GF-D8 (cell line): Measurements from ENCODE around the gene DDAH2.

Experiments
- DNase-seq: peaks from one replicate; lab custom pipeline; 2025; lab: John Stamatoyannopoulos, UW

DDAH2 gene

DNA sequence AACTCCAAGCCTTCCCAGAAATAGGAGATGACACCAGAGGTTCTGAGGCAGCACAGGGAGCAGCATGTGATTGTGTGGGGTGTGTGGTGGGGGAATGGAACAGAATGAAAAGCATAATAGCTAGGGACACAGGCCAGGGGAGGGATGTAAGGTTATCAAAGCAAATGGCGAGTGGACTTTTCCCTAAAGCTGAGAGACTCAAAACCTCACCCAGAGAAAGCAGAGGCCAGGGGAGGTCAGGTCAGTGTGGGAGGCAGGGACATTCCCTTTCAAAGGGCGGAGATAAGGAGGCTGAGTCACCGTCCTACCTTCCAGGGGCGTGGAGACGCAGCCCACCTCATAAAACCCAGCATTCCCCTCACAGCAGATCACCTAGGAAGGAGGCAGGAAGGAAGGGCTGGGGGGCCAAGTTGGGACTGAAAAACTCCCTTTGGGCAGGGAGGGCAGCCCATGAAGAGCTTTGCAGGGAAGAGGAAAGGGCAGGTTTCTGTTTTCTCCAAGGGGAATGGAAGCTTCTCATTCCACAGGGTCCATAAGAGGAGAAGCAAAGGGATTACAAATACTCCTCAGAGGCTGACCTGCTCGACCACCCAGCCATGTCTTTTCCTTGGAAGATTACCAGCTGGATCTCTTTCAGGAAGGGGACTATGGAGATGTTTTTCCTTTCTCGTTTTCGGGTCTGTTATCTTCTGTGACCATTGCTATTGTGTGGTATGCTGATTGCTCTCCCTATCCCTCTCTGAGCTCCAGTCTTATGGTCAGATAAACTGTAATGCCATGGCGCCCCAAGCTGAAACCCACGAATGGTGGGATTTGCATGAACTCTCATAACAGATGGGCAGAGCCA lies 38.6 kb downstream of the DDAH2 start:
- DNase-seq: no peak

DNA sequence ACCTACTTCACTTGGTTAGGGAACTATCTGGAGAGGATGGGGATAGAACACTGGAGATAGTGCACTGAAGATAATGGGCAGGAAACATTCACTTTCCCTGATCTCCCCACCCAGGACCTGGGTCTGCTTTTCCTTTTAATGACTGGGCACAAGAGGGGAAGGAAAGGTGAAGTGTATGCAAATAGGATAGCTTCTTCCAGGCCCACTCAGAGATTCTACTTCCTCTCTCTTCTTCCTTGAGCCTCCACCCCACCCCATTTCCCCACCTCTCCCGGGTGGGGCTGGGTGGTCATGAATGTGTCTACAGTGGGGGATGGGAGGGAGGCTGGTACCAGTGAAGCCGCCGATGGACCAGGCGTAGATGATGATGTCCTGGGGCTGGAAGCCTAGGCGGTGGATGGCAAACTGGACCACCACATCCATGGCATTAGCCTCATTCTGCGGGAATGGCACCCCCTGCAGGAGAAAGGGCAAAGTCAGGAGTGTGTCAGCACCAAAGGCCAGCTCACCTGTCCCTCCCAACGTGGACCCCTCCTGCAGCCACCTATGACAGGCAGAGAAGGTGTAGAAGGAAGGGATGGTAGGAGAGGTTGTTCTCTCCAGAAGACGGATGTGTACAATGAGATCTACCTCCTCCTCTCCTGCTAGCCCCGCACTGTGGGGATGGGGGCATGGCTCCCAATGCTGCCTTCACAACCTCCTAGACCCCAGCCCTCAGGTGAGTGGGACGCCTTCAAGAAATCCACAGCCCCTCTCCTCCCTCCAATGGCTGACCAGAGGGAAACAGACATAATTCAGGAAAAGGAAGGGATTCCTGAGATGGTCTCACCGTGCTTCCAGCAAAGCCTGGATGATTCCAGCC lies 39.6 kb downstream of the DDAH2 start:
- DNase-seq: no peak

DNA sequence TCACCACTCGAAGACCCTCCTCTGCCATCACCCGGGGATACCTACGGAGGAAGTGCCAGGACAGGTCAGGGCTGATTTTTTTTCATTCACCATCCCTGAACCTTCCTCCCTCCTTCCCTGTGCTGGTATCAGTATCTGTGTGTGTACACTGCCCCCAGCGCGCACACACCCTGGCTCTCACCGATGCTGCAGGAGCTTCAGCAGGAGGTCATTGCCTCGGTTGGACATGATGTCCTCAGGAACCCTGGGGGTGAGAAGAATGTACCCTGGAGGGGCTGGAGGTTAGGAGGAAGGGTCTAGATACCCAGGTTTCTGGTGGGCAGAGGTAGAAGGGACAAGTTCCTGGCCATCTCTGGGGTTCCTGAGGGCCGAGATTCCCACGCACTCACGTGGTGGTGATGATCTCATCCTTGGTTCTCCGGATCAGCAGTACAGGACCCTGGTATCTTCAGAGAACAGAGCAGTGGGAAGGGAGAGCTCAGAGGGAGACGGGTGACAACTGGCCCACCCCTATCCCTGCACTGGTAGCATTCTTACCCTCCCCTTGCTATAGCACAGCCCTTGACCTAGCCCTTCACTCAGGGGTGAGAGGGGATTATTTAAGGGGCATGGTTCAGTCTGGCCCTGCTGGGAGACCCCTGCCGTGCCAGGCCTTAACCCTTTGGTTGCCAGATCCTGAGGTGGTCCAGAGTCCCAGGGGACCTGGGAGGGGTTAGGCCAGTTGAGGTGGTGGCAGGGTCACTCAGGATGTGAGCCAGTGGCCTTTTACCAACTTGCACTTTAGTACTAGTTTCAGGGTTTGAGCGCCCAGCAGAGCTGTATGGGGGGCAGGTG lies 41.0 kb downstream of the DDAH2 start:
- DNase-seq: no peak

DNA sequence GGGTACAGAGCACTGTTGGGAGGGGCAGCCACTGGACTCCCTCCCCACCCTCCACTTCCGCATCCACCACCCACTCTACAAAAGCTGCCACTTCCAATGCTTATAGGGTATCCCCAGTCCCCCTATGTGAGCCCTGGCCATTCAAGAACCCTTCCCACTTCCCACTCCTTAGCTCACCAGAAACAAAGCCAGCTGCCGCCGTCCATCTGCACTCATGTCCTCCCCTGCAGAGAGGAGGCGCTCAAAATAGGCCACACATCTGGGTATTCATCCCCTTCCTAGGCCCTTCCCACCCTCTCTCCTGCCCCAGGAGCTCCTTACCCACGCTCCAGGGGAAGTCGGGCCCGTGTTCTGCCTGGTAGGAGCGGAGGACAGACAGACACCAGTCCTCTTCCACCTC lies 41.8 kb downstream of the DDAH2 start:
- no peak for DNase-seq

DNA sequence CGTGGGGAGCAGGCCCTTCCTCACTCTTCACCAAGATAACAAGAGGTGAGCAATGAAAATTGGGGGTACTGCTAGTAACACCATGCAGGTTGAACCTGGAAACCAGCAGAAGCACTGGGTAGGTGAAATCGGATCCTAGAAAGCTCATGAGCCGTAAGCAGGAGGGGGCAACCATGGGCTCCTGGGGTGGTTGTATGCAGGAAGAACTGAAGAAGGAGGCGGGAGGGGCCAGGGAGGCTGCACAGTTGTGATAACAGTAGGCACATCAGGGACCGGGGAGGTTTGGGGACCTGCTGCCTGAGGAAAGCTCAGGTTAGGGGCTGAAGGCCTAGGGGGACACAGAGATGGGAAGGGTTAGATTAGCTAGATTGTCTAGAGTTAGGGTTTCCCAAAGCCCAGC lies 42.6 kb downstream of the DDAH2 start:
- no peak for DNase-seq

DNA sequence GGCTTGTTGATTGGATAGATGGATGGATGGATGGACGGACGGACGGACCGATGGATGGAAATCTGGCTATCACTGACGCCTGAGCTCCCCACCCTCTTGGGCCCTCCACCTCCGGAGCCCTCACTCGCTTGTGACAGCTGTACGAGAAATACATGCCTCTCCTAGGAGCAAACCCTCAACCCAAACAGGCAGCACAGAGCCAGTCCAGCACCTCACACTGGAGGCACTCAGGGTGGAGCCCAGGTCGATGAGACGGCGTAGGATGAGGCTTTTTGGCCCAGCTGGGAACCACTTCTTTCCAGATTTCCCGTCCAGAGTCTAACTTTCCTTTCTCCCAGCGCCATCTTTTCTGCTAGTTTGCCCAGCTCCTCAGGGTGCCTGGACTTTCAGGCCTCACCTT lies 45.5 kb downstream of the DDAH2 start:
- DNase-seq: no peak

DNA sequence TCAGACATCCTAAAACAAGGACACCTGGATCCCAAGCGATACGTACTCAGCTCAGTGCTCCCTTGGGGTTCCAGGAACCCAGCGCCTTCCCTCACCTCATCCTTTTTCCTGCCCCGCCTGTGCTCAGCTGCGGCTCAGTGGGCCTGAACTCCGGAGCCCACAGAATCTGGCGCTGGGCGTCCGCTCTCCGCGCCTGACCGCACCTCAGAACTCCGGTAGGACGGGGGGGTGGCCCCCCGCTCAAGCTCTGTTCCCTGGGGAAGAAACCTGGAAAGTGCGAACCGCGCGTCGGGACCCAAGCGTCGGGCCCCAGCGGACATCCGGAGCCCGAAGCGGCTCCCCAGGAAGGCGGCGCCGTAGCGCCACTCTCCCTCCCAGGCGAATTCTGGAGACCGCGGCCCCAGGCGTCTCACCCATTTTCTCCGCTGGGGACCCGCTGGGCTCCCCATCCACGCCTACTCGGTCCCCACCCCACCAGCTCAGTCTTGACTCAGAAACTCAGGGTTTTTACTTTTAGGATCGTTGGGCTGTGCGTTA lies 47.9 kb downstream of the DDAH2 start:
- DNase-seq: no peak

DNA sequence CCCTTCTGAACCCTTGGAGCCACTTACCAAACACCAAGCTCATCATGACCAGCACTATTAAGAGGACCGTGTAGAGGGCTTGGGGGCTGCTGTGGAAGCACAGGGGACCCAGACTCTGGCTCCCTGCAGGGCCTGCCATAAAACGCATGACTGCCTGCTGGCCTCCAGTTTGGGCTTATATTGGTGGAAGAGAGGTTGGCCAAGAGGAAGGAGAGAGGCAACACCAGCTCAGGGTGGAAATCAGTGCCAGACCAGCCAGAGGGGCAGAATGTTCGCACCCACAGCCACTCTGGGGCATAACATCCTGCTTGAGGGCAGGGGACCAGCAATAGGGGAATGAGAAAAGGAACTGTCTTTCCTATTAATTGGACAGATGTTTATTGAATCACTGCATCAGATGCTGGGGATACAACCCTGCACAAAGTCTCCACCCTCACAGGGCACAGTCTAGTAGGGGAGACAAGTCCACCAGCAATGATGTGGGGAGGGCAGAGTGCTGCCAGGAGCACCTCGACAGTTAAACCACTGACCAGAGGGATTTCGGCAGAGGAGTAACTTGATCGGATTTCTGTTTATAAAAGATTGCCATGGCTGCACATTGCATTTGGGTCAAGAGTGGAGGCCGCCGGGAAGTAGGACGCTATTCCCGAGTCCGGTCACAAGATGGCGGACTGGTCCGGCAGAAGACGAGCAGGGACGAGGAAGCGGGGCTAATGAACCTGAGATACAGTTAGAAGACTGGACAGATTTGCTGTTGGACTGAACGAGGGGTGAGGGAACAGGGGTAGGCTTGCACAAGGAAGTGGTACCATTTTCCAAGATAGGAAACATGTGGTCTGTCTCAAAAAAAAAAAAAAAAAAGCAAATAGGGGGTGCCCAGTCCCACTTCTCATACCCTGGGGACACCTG lies 48.6 kb downstream of the DDAH2 start, which contains the start of gene LY6G5C:
TSS of gene LY6G5C (minus strand) at position 842 of the 909 bp plus-strand sequence. CDS start at position 148, 694 bp downstream.
- peak; percentile 65 for DNase-seq

DNA sequence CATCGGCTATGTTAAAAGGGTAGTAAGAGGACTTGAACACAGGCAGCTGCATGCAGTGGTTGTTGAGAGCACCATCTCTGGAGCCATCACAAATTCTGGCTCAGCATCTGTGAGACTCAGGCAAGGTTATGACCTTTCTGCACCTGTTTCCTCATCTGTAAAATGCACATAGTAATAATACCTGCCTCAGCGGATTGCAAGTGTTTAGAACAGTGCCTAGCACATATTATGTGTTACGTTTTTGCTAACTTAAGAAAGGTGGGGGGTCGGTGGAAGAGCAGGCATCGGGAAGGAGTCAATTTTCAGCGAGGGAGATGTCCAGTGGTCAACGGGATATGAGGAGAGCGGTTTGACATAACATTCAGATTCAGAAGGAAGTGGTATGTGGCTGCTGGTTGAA lies 51.1 kb downstream of the DDAH2 start:
- DNase-seq: no peak
